Stimulated activated CD4-positive, alpha-beta T cell treated with anti-CD3 and anti-CD28 coated beads, TNF-alpha, amount 100 ng/mL, for 1 hour (primary cell): ENCODE results near the gene CORT.
"Not testable (repeated sequence)": the region's sequence is repeated elsewhere in the genome, so short reads cannot be mapped to it uniquely, and the experiment has no call there.

ENCODE experiments used
- DNase-seq, 3 donors: peaks; one replicate each; pipeline ENCODE4 v3.0.0-alpha.2; 2020; ENCODE audit warnings: low read depth in 3 of 3, low spot score in 1 of 3

CORT gene

GRCh38 chr1:10437052-10437451 lies 12.8 kb upstream of the CORT start:
- DNase-seq, result no peak

GRCh38 chr1:10438677-10439163 lies 11.1 kb upstream of the CORT start:
- no peak for DNase-seq

- DNase-seq, result no peak
Observed at GRCh38 chr1:10440305-10440704, 9.5 kb upstream of the CORT start.

- DNase-seq, result no peak
Observed at GRCh38 chr1:10440794-10441193, 9.0 kb upstream of the CORT start.

- DNase-seq, result no peak
Observed at GRCh38 chr1:10444248-10444647, 5.6 kb upstream of the CORT start.

GRCh38 chr1:10444795-10445397 lies 4.9 kb upstream of the CORT start:
- no peak for DNase-seq

- DNase-seq, result no peak
Observed at GRCh38 chr1:10446790-10447422, 2.9 kb upstream of the CORT start.

GRCh38 chr1:10450156-10450814 lies 454 bp downstream of the CORT start:
- DNase-seq, result no peak

- no peak for DNase-seq
Observed at GRCh38 chr1:10450836-10451235, 1.0 kb downstream of the CORT start.

- no peak for DNase-seq
Observed at GRCh38 chr1:10451287-10451686, 1.5 kb downstream of the CORT start.

GRCh38 chr1:10456048-10456447 lies 6.2 kb downstream of the CORT start:
- no peak for DNase-seq

GRCh38 chr1:10456661-10457060 lies 6.8 kb downstream of the CORT start:
- DNase-seq, result no peak

GRCh38 chr1:10457462-10457861 lies 7.6 kb downstream of the CORT start:
- not testable (repeated sequence) for DNase-seq

- no peak for DNase-seq
Observed at GRCh38 chr1:10457875-10458274, 8.0 kb downstream of the CORT start.

GRCh38 chr1:10459184-10459583 lies 9.4 kb downstream of the CORT start:
- DNase-seq, result no peak

- no peak for DNase-seq
Observed at GRCh38 chr1:10467078-10467477, 17.2 kb downstream of the CORT start.

- no peak for DNase-seq
Observed at GRCh38 chr1:10470043-10470442, 20.2 kb downstream of the CORT start.

GRCh38 chr1:10471411-10472219 lies 21.8 kb downstream of the CORT start:
- no peak for DNase-seq

- peak; percentile 62 to 77 (median 71) for DNase-seq
Observed at GRCh38 chr1:10472220-10473144, 22.7 kb downstream of the CORT start, which contains the start of gene DFFA. TSS of gene DFFA (minus strand) at chr1:10472529. CDS start at chr1:10472458, 71 bp downstream.

GRCh38 chr1:10473145-10473765 lies 23.4 kb downstream of the CORT start:
- DNase-seq, result no peak
